Brain microvascular endothelial cell (primary cell): ENCODE measurements around the gene PTRH1.

ENCODE experiments used
- DNase-seq: peaks from one replicate; pipeline ENCODE4 v3.0.0-alpha.2; 2020
- H3K27ac ChIP-seq: fragments of 250-450 bp; sonication (Bioruptor Pico); 2 replicates; pipeline ENCODE4 v1.5.1; 2020; ENCODE audit warnings: mild to moderate bottlenecking, moderate library complexity
- H3K27me3 ChIP-seq: fragments of 250-450 bp; sonication (Bioruptor Pico); replicated peaks from 2 replicates; pipeline ENCODE4 v1.5.1; 2020; ENCODE audit warnings: mild to moderate bottlenecking
- H3K36me3 ChIP-seq: fragments of 250-450 bp; sonication (Bioruptor Pico); replicated peaks from 2 replicates; pipeline ENCODE4 v1.5.1; 2020; ENCODE audit warnings: mild to moderate bottlenecking
- H3K4me3 ChIP-seq: 2 replicates; pipeline ENCODE4 v1.5.1; 2011; ENCODE audit warnings: low read depth, mild to moderate bottlenecking, control low read depth, low read length, moderate library complexity
- in situ Hi-C: cut with HindIII; loops from 2 replicates; pipeline ENCODE4 v1.10.0; 2017; ENCODE audit warnings: low sequenced_read_pairs, low pct_ligation_motif_present
- TF ChIP-seq, protein P1 (sequence below): IDR thresholded peaks from 2 replicates; pipeline ENCODE4 v1.5.1; 2011; ENCODE audit warnings: low read depth, mild to moderate bottlenecking, moderate library complexity, low read length, control low read depth, inconsistent platforms; ENCODE audit errors: missing control alignments

Gene PTRH1

DNA sequence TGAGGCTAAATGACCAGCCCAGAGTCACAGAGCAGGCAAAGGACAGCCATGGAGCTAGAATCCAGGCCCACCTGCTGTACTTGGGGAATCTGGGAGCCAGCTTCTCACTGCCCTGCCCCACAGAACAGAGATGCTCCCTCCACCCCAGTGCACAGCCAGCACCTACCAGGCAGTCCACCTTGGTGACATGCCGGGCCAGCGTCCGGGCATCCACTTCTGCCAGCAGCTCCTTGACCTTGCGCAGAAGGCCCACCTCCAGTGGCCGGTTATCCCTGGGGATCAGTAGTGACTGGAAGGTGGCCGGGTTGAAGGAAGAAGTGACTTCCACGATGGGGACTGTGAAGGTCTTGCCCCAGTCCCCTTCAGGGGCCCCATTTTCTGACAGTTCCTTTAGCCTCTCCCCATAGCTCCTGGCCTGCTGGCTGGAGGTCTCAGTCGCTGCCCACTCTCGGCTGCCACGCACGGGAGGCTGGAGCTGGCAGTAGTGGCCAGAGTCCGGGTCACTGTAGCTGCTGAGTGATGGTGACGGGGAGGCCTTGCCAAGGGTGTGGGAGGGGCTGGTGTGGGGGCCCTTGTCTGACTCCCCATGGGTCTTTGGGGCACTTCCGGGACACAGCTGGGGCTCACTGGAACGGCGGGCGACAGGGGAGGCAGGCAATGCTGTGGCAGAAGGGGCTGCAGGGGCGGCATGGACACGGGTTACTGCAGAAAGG lies 29.1 kb upstream of the PTRH1 start:
- in situ Hi-C loops, result no loop called here
- no peak for DNase-seq
- H3K27ac ChIP-seq, result no peak overlapping the region
- H3K4me3 ChIP-seq, result no peak overlapping the region
- H3K36me3 ChIP-seq, result no peaks in the 10 kb centered on the region
- no peaks in the 10 kb centered on the region for H3K27me3 ChIP-seq
- TF ChIP-seq, protein P1, sequence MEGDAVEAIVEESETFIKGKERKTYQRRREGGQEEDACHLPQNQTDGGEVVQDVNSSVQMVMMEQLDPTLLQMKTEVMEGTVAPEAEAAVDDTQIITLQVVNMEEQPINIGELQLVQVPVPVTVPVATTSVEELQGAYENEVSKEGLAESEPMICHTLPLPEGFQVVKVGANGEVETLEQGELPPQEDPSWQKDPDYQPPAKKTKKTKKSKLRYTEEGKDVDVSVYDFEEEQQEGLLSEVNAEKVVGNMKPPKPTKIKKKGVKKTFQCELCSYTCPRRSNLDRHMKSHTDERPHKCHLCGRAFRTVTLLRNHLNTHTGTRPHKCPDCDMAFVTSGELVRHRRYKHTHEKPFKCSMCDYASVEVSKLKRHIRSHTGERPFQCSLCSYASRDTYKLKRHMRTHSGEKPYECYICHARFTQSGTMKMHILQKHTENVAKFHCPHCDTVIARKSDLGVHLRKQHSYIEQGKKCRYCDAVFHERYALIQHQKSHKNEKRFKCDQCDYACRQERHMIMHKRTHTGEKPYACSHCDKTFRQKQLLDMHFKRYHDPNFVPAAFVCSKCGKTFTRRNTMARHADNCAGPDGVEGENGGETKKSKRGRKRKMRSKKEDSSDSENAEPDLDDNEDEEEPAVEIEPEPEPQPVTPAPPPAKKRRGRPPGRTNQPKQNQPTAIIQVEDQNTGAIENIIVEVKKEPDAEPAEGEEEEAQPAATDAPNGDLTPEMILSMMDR, result no peak

DNA sequence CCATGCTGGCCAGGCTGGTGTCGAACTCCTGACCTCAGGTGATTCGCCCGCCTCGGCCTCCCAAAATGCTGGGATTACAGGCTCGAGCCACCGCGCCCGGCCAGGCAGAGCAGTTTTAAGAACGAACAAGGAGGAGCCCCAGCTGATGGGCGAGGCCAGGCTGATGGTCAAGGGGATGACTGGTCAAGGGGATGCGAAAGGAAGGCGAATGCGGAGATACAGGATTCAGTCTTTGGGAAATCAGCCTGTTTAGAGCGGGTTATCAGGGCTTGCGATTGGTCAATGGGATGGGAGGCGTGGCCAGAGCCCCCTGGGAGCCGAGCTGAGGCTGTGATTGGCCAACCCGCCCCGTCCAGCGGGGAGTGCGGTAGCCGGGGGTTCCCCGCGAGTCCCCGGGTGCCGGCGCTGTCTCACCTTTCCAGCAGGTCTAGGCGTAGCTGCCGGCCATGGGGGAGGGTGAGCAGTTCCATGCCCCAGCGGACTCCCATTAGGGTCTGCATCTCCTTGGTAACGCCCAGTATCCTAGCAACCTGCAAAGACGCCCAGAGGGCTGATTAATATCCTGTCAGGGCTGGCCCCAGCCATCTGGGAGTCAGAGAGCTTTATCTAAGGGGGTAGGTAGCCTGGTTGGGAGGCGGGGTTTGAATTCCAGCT lies 27.1 kb upstream of the PTRH1 start:
- no peak for DNase-seq
- TF ChIP-seq, protein P1, result no peak
- Histone ChIP-seq H3K4me3 (peak overlapping the region; percentile 53), H3K27me3 (no peaks in the 10 kb centered on the region), H3K27ac (no peak overlapping the region), H3K36me3 (no peaks in the 10 kb centered on the region)
- in situ Hi-C loops, result no loop called here

DNA sequence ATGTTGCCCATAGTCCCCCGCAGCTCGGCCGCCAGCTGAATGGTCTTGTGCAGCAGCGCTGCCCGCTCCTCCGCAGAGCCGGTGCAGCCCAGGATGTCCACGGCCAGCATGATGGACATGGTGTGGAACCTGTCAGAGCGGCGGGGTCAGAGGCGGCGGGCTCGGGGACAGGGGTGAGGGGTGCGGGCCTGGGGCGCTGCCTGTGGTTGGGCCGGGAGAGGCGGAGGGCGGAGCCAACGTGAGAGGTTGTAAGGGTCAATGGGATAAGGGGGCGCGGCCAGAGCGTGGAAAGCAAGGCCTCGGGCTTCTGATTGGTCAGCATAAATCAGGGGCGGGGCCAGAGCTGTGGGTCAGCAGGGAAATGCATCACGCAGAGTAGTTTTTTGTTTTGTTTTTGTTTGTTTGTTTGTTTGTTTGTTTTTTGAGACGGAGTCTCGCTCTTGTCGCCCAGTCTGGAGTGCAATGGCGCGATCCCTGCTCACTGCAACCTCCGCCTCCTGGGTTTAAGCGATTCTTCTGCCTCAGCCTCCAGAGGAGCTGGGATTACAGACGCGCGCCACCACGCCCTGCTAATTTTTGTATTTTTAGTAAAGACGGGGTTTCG lies 26.5 kb upstream of the PTRH1 start:
- DNase-seq, result no peak
- no peak overlapping the region for H3K27ac ChIP-seq
- no peaks in the 10 kb centered on the region for H3K36me3 ChIP-seq
- H3K4me3 ChIP-seq, result peak overlapping the region; percentile 53
- in situ Hi-C loops, result no loop called here
- TF ChIP-seq, protein P1, result no peak
- H3K27me3 ChIP-seq, result no peaks in the 10 kb centered on the region

DNA sequence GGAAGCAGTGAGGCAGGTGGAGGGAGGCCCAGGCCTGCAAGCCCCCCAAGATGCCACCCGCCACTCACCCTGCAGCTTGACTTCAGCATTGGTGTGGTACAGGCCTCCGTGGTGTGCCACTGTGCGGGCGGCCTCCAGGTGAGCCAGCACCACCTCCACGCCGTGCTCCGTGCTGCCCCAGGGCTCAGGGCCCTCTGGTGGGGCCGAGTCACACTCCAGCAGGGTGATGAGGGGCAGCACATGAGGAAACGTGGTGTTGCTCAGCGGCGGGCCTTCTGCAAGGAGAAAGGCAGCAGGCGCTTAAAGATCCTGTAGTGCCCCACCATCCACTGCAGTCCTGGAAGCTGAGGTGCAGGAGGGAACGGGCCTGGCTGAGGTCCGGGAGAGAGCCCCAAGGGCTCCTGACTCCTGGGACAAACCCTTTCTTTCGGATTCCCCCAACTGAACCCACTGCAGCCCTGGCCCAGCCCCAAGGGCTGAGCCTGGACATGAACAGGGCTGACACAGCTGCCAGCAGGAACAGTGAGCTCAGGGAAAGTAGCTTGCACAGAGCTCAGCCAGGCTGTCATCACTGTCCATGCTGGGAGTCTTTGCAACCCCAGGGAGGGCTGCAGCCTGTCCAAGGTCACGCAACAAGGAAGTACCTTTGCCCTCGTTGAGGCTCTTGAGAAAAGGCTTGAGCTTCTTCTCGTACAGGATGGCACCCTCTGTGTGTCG lies 24.3 kb upstream of the PTRH1 start:
- no peak overlapping the region for H3K27ac ChIP-seq
- no peak overlapping the region for H3K4me3 ChIP-seq
- DNase-seq, result no peak
- in situ Hi-C loops, result no loop called here
- no peaks in the 10 kb centered on the region for H3K36me3 ChIP-seq
- TF ChIP-seq, protein P1, result no peak
- no peaks in the 10 kb centered on the region for H3K27me3 ChIP-seq

DNA sequence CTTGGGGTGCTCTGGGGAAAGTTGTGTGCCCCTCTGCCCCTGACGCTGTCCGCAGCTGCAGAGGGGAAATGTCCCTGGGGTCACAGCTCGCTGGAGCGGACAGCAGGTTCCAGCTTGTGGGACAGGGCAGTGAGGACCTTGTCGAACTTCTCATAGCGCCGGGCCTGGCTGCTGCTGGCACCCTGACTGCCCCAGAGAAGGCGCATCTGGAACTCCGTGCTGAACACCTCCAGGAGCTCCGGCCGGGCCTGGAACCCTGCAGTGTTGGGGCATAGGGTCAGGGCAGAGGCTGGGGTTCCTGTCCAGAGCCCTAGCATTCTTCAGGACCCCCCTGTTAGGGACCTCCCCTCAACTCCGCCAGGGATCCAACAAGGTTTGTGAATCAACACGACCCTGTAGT lies 23.2 kb upstream of the PTRH1 start:
- no peak overlapping the region for H3K27ac ChIP-seq
- no peaks in the 10 kb centered on the region for H3K27me3 ChIP-seq
- in situ Hi-C loops, result no loop called here
- no peak for DNase-seq
- H3K36me3 ChIP-seq, result no peaks in the 10 kb centered on the region
- no peak overlapping the region for H3K4me3 ChIP-seq
- TF ChIP-seq, protein P1, result no peak
